ENCODE data around the gene ABCD1. TPM values are rescaled to one million over a fixed set of nuclear protein-coding genes. Genes with fewer than 3 reads are reported as not detected.
"Not testable (repeated sequence)": the region's sequence is repeated elsewhere in the genome, so short reads cannot be mapped to it uniquely, and the experiment has no call there.

The ABCD1 gene
- total and polyA plus RNA-seq, 2 donors from 2014 or later, result 5.2 to 13.7 TPM

DNA sequence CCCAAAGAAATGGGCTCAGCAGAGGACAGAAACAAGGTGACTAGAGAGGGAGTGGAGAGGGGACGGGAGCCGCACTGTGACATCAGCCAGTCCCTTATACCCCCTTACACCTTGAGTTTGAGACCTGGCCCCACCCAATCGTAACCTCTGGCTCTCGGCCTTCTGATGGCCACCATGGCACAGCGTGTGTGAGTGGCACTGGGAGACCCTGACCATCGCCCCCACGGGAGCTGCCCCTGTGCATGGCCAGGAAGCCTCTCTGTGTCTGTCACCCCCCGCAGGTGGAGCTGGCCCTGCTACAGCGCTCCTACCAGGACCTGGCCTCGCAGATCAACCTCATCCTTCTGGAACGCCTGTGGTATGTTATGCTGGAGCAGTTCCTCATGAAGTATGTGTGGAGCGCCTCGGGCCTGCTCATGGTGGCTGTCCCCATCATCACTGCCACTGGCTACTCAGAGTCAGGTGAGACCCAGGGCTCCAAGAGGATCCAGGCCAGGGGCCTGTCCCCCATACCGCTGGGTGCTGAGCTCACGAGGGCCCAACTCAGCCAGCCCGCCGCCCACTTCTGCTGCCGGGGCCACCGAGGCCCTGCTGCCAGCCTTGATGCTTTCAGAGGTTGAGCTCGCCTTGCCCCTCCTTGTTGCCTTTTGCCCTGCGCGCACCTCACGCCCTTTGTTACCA lies 4.4 kb downstream of the ABCD1 start:
- no peak for TF ChIP-seq CTCF (IDR thresholded peaks at IDR 0.05; ENCODE audit: borderline replicate concordance, extremely low read depth, insufficient read depth)
- Histone ChIP-seq H3K36me3 (ENCODE audit: control insufficient read depth in 2 of 3, insufficient read depth in 3 of 3, low read length in 3 of 3) (no peaks in the 10 kb centered on the region), H3K27ac (ENCODE audit: low read depth in 2 of 2, low read length in 2 of 2) (no peak overlapping the region), H3K4me3 (ENCODE audit: low read length in 3 of 3) (no peak overlapping the region), H3K9me3 (ENCODE audit: control insufficient read depth in 2 of 3, insufficient read depth in 1 of 3, low read length in 3 of 3) (no peaks in the 10 kb centered on the region), H3K9ac (ENCODE audit: low read length in 3 of 3) (no peak overlapping the region), H3K27me3 (ENCODE audit: control insufficient read depth, insufficient read depth, low read length) (no peaks in the 10 kb centered on the region), H3K4me1 (ENCODE audit: control insufficient read depth in 2 of 3, insufficient read depth in 2 of 3, low read depth in 1 of 3, low read length in 3 of 3) (peaks cover 0 to 30% (median 8%) of the 10 kb centered on the region in 3 donors)
- FAIRE-seq, result no peak
- intact Hi-C loops (cut with DNase I), result no loop called here
- DNase-seq, result peak in 1 of 5 donors; percentile 71

GRCh38 chrX:153730115-153730514 lies 5.5 kb downstream of the ABCD1 start:
- H3K4me3 ChIP-seq (ENCODE audit: low read length in 3 of 3); H3K27ac ChIP-seq (ENCODE audit: low read depth in 2 of 2, low read length in 2 of 2); H3K36me3 ChIP-seq (ENCODE audit: control insufficient read depth in 2 of 3, insufficient read depth in 3 of 3, low read length in 3 of 3); intact Hi-C loops (cut with DNase I); H3K9ac ChIP-seq (ENCODE audit: low read length in 3 of 3); H3K9me3 ChIP-seq (ENCODE audit: control insufficient read depth in 2 of 3, insufficient read depth in 1 of 3, low read length in 3 of 3); FAIRE-seq; H3K27me3 ChIP-seq (ENCODE audit: control insufficient read depth, insufficient read depth, low read length): not testable (repeated sequence)
- DNase-seq, result peak in 1 of 5 donors; percentile 60
- peaks cover 0 to 28% (median 8%) of the 10 kb centered on the region in 3 donors for H3K4me1 ChIP-seq (ENCODE audit: control insufficient read depth in 2 of 3, insufficient read depth in 2 of 3, low read depth in 1 of 3, low read length in 3 of 3)

GRCh38 chrX:153731117-153731844 lies 6.6 kb downstream of the ABCD1 start:
- DNase-seq, result no peak
- no peak for TF ChIP-seq CTCF (IDR thresholded peaks at IDR 0.05; ENCODE audit: borderline replicate concordance, extremely low read depth, insufficient read depth)
- Histone ChIP-seq H3K9ac (ENCODE audit: low read length in 3 of 3) (no peak overlapping the region), H3K27me3 (ENCODE audit: control insufficient read depth, insufficient read depth, low read length) (no peaks in the 10 kb centered on the region), H3K36me3 (ENCODE audit: control insufficient read depth in 2 of 3, insufficient read depth in 3 of 3, low read length in 3 of 3) (no peaks in the 10 kb centered on the region), H3K27ac (ENCODE audit: low read depth in 2 of 2, low read length in 2 of 2) (no peak overlapping the region), H3K9me3 (ENCODE audit: control insufficient read depth in 2 of 3, insufficient read depth in 1 of 3, low read length in 3 of 3) (no peaks in the 10 kb centered on the region), H3K4me3 (ENCODE audit: low read length in 3 of 3) (no peak overlapping the region), H3K4me1 (ENCODE audit: control insufficient read depth in 2 of 3, insufficient read depth in 2 of 3, low read depth in 1 of 3, low read length in 3 of 3) (peaks cover 0 to 18% (median 8%) of the 10 kb centered on the region in 3 donors)
- intact Hi-C loops (cut with DNase I), result no loop called here
- no peak for FAIRE-seq

DNA sequence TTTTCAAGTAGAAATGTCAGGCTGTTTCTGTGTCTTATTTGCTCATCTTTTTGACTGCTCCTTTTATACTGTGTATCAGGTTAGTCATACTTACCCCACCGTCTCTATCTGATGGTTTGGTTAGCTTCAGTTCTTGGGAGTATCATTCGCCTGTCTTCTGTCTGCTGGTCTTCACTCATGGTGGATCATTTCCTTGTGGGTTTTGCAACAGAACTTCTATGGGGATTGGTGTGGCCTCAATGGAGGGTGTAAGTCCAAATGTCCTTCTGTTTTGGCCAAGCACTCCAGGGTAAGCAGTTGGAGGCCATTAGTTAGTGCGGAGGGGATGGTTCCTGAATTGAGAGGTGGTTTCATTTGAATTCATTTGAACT lies 7.2 kb downstream of the ABCD1 start:
- DNase-seq, result no peak
- H3K27ac ChIP-seq (ENCODE audit: low read depth in 2 of 2, low read length in 2 of 2), result no peak overlapping the region
- H3K4me1 ChIP-seq (ENCODE audit: control insufficient read depth in 2 of 3, insufficient read depth in 2 of 3, low read depth in 1 of 3, low read length in 3 of 3), result peaks cover 0 to 12% (median 8%) of the 10 kb centered on the region in 3 donors
- no peak overlapping the region for H3K4me3 ChIP-seq (ENCODE audit: low read length in 3 of 3)
- TF ChIP-seq CTCF (IDR thresholded peaks at IDR 0.05; ENCODE audit: borderline replicate concordance, extremely low read depth, insufficient read depth), result no peak
- H3K27me3 ChIP-seq (ENCODE audit: control insufficient read depth, insufficient read depth, low read length), result no peaks in the 10 kb centered on the region
- no peak for FAIRE-seq
- H3K36me3 ChIP-seq (ENCODE audit: control insufficient read depth in 2 of 3, insufficient read depth in 3 of 3, low read length in 3 of 3), result no peaks in the 10 kb centered on the region
- intact Hi-C loops (cut with DNase I), result no loop called here
- no peaks in the 10 kb centered on the region for H3K9me3 ChIP-seq (ENCODE audit: control insufficient read depth in 2 of 3, insufficient read depth in 1 of 3, low read length in 3 of 3)
- no peak overlapping the region for H3K9ac ChIP-seq (ENCODE audit: low read length in 3 of 3)
